ENCODE data around the gene CAMTA1.

GRCh38 chr1:6984536-6984935, 199.3 kb downstream of the CAMTA1 start:
- TF ChIP-seq CTCF (optimal IDR thresholded peaks at IDR 0.05 in 1 of 3, IDR thresholded peaks at IDR 0.05 in 1 of 3, conservative IDR thresholded peaks at IDR 0.05 in 1 of 3; ENCODE audit: extremely low read depth in 1 of 3, insufficient read depth in 2 of 3, low read length in 3 of 3) (no peak), EZH2 (IDR thresholded peaks at IDR 0.05; ENCODE audit: low read length) (no peak)

Measured in keratinocyte (primary cell).